GM18517 (cell line): Measurements from ENCODE around the gene NSUN4.
"Not testable (repeated sequence)": the region's sequence is repeated elsewhere in the genome, so short reads cannot be mapped to it uniquely, and the experiment has no call there.

ENCODE experiments used
- ATAC-seq: cut with Tn5 transposase; IDR thresholded peaks from one replicate; pipeline ENCODE4 v1.9.1; 2021; ENCODE audit warnings: mild to moderate bottlenecking, moderate library complexity; ENCODE audit not compliant: unreplicated experiment

The NSUN4 gene

DNA sequence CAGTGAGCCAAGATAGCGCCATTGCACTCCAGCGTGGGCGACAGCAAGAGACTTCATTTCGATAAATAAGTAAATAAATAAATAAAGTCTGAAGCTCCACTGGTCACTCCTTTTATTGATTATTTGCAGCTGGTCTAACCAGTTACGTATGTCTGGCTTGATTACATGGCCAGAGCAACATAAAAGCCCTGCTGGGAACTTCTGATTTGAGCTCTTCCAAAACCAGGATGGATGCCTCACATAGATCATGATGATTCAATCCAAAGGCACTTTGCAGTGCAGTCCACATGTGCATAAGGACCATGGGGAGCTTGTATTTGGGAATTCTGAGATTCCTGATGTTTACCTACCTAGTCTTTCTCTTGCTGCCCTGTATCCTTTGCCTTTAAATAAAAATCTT is 24.0 kb downstream of the NSUN4 start:
- ATAC-seq: no peak

DNA sequence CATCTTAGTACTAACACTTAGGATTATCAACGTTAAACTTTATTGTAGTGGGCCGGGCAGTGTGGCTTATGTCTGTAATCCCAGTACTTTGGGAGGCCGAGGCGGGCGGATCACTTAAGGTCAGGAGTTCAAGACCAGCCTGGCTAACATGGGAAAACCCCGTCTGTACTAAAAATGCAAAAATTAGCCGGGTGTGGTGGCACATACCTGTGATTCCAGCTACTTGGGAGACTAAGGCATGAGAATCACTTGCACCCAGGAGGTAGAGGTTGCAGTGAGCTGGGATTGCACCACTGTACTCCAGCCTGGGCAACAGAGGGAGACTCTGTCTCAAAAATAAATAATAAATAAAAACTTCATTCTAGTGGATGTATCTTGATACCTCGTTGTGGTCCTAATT is 25.2 kb downstream of the NSUN4 start:
- ATAC-seq: not testable (repeated sequence)

DNA sequence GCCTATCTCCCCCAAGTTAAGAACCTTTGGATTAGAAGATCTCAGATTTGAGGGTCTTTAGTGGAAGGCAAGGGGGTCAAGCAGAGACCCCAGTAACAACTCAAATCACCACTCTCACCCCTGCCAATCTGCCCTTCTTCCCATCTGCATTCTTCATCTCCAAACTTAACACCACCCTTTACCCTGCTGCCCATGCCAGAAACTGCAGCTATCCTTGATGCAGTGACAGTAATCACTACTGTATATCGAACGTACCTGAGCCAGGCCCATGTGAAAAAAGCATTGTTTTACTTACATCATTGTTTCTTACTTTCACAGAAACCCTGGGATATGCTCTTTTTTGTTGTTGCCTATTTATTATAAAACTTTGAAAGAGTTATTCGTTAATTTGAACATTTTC is 26.5 kb downstream of the NSUN4 start:
- no peak for ATAC-seq

DNA sequence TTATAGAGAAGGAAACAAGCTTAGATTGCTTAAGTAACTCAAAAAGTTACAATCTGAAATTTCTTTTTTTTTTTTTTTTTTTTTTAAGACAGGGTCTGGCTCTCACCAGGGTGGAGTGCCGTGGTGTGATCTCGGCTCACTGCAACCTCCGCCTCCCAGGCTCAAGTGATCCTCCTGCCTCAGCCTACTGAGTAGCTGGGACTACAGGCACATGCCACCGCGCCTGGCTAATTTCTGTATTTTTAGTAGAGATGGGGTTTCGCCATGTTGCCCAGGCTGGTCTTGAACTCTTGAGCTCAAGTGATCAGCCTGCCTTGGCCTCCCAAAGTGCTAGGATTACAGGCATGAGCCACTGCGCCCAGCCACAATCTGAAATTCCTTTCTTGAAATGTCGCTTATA is 27.1 kb downstream of the NSUN4 start:
- not testable (repeated sequence) for ATAC-seq

DNA sequence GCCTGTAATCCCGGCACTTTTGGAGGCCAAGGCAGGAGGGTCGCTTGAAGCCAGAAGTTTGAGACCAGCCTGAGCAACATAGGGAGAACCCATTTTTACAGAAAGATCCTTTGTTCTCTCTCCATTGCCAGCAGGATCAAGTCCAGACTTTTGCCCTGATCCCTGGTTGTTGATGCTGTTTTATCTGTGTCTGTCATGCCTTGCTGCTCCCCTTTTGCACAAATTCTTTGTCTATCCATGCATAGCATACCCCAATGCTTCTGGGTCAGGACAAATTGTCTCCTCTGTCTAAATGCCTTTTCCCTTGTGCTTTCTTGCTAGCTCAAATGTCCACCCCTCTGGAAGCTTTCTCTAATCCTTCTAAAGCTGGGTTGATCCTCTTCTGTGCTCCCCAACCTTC is 28.2 kb downstream of the NSUN4 start:
- no peak for ATAC-seq

DNA sequence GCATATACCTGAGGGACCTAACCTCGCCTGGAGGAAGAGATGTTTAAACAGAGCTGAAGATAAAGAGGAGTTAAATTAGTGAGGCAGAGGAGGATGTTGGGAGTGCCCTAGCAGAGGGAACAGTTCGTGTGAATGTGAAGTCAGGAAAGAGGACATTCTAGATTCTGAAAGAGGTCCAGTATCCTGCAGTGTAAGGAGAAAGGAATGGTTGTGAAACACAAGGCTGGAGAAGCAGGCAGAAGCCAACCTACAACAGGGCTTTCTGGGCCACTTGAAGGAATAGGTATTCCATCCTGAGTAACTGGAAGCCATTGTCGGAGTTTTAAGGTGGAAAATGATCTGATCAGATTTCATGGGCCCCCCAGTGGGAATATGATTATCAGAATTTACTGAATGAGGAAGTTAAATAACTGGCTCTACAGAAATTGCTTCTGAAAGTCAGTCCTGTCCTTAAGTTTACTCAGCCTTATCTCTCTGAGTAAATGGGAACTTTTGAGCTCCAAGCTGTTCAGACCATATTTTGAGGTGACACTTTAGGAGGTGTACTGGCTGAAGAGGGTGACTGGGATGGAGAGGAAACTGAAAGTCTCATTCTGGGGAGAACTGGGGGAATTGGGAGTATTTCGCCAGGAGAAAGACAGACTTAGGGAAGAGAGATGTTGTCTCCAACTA is 29.1 kb downstream of the NSUN4 start:
- no peak for ATAC-seq

DNA sequence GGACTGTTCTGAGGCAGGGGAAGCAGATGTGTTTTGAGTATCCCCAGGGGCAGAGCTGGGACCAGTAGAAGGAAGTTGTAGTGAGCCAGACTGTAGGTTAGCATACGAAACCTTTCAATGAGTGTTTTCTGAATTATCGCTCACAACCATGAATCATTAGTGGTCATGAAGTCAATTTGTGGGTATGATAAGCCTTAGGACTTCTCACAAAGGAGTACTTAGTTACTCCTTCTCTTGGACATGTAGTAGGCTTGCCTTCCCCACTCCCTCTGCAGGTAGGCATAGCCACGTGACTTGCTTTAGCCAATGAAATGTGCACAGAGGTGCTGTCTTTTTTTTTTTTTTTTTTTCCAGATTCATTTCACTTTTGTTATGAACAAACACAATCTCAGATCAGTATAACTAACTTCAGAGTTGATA is 29.6 kb downstream of the NSUN4 start:
- no peak for ATAC-seq

DNA sequence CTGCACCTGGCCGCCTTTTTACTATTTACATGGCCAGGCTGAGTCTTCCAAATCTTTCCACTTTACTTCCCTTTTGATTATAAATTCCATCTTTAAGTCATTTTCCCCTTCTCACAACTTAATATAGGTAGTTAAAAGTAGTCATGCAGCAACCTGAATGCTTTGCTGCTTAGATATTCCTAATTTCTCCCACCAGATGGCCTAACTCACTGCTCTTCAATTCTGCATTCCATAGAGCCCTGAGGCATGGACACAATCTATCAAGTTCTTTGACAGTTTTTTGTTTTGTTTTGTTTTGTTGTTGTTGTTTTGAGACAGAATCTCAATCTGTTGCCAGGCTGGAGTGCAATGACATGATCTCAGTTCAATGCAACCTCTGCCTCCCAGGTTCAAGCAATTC is 31.8 kb downstream of the NSUN4 start:
- ATAC-seq: no peak

DNA sequence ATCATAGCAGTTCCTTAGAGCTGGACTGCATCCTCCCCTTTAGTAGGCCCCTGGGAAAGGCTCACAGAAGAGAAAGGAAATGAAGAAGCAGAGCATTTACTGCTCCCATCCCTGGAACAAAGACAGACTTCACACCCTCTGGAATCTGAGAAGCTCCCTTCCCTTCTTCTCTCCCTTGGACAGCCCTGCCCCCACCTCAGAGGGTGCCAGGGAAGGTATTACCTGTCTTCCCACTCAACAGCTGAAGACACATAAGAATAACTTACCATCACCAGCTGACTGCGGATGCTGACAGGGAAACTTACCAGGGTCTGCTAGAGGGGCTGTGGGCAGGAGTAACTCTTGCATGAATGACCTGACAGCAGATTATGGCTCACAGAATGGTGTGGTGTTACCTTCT is 39.4 kb downstream of the NSUN4 start:
- no peak for ATAC-seq

DNA sequence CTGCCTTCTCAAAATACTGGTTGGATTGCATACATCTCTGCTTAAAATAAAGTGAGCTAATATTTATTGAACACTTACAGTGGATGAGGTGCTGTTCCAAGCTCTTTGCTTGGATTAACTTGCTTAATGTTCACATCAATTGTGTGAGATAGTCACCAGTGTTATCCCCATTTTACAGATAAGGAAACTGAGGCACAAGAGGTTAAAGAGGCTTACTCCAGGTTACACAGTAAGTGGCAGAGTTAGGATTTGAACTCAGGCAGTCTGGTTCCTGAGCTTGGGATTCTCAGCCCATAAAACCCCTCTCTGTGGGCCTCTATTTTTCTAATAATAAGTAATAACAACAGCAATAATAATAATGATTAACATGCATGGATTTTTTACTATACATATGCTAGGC is 39.9 kb downstream of the NSUN4 start:
- no peak for ATAC-seq

DNA sequence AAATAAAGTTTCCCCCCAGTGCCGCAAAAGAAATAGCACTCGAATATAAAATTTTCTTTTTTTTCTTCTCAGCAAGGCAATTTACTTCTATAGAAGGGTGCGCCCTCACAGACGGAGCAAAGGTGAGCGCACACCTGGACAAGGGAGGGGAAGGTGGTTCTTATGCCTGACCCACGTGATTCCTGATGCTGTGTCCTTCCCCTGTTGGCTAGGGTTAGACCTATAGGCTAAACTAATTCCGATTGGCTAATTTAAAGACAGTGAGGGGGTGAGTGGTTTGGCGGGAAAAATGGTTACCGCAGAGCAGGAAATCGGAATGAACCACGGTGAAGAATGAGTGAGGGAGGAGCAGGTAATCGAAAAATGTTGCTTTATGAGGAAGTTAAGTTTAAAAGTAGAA is 52.9 kb downstream of the NSUN4 start:
- ATAC-seq: no peak

DNA sequence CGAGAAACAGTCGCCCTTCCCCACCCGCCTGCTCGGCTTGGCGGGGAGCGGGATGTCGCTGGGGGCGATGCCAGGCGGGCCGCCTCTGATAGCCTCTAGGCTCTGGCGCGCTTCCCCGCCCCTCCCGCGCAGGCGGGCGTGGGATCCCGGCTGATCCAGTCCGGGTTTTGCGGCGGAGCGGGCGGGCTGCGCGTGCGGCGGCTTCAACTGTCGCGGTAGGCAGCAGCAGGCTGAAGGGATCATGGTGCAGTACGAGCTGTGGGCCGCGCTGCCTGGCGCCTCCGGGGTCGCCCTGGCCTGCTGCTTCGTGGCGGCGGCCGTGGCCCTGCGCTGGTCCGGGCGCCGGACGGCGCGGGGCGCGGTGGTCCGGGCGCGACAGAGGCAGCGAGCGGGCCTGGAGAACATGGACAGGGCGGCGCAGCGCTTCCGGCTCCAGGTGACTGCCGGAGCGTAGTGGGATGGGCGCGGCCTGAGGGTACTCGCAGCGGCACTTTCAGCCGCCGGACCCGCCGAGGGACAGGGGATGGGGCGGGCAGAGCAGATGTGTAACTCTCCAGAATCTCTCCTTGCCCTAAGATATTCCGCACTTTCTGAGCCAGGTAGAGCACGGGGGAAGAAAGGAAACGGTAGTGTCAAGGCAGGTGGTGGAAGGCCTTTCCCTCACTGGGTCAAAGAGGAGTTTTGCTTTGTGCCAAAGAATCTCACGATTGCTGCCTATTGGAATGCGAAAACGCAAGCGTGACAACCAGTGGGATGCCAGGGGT is 53.7 kb downstream of the NSUN4 start, which contains the start of gene FAAH:
Gene FAAH (plus strand): TSS at position 210 of the 764 bp plus-strand sequence. CDS start 32 bp downstream, at position 242.
- no peak for ATAC-seq

DNA sequence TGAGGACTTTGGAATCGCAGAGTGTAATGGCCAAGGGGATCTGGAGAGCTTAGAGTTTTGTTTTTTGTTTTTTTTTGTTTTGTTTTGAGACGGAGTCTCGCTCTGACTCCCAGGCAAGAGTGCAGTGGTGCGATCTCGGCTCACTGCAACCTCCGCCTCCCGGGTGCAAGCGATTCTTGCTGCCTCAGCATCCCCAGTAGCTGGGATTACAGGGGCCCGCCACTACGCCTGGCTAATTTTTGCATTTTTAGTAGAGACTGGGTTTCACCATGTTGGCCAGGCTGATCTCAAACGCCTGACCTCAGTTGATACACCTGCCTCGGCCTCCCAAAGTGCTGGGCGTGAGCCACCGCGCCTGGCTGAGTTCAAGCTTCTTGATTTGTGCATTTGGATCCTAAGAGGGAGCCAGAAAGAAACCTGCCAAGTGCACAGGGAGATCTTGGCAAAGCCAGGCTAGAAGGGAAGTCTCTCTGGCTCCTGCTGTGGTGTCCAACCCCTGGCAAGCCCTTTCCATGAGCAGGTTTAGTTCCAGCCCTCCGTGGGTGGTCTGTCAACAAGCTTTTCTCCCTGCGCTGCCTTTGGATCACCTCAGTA is 54.4 kb downstream of the NSUN4 start:
- no peak for ATAC-seq

DNA sequence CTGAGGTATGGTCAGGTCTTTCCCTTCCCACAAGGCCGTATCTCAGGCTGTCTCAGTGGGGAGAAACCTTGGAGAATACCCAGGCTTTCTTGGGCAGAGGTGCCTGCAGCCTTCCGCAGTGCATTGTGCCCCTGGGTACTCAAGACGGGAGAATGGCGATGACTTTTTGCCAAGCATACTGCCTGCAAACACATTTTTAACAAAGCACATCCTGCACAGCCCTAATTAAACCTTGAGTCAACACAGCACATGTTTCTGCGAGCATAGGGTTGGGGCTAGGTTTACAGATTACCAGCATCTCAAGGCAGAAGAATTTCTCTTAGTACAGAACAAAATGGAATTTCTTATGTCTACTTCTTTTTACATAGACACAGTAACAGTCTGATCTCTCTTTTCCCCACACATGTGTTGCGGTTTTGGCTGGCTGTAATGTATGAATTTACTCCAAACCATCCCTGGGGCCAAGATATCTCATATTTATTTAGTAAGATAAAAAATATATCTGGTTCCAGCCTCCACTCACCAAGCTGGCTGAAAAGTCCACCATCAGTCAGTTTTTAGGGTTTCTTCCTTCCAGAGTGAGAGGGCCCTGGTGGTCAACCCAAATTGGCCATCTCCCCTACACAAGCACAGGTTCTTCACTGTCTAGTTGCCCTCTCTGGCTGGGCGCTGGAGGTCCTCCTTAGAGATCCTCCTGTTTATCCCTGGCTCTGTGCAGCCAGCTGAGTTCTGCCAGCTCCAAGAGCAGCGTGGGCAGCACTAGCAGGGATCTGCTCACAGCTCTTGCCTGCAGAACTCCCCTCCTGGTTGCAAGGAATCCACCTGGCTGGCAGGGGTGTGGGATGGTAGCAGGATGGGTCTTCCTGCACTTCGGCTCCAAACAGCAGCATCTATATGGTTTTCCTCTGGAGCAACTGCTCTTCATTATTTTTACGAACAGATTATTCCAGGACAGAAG is 56.1 kb downstream of the NSUN4 start:
- ATAC-seq: no peak

DNA sequence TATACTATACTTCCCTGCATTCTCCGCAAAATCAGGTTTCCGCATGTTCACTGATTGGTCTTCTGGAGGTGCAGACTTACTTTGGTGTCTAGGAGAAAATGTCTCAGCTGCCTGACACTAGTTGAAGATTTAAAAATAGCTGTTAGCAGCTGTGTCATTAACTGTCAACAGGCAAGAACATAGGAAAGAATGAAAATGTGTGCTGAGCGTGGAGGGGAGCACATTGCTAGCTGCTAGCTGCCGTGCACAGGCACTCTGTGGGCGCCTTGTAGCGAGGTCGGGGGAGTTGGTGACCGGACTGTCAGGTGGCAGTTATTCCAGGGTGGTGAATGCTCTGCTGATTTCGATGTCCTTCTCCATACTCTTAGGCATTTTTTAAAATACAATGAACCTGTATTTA is 58.7 kb downstream of the NSUN4 start:
- no peak for ATAC-seq

DNA sequence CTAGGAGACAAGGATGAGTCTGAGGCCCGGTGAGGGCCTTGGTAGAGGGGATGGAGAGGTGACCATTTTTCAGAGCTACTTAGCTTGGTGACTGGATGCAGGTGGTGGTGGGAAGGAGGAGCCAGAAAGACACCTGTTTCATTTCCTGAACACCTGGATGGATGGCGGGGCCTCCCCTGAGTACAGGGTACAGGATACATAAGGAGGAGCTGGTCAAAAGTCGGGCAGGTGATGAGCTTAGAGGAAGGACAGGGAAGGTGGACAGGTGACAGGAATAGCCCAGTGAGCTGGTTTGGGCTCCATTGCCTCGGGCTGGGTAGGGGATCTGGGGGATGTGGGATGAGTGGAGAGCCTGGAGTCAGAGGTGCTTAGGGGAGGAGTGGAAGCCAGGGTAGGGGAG is 59.8 kb downstream of the NSUN4 start:
- no peak for ATAC-seq

DNA sequence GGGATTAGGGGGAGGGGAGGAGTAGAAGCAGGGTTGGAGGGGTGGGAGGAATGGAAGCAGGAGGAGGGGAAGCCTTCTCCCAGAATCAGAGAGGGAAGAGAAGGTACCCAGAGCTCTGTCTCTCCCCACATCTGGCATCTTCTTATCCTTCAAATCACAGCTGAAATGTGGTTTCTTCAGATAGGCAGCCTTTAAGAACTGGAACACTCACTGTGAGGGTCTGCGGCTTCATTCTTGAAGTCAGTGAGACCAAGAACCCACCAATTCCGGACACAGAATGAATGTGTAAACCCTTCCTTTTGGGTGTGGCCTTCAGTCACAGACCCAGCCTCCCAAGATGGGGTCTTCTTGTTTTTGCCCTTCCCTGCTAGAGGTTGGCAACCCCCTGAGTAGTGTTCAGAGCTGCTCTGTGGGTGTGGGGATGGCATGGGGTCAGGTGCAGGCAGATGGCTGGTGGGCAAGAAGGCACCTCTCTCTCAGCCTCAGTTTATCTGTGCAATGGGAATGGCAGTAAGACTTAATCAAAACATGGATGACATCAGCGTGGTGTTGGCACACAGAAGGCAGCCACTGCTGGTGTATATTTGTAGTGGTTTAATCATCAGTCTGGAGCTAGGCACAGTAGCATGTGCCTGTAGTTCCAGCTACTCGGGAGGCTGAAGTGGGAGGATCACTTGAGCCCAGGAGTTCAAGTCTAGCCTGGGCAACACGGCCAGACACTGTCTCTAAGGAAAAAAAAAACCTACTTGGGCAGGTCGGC is 60.7 kb downstream of the NSUN4 start:
- no peak for ATAC-seq

DNA sequence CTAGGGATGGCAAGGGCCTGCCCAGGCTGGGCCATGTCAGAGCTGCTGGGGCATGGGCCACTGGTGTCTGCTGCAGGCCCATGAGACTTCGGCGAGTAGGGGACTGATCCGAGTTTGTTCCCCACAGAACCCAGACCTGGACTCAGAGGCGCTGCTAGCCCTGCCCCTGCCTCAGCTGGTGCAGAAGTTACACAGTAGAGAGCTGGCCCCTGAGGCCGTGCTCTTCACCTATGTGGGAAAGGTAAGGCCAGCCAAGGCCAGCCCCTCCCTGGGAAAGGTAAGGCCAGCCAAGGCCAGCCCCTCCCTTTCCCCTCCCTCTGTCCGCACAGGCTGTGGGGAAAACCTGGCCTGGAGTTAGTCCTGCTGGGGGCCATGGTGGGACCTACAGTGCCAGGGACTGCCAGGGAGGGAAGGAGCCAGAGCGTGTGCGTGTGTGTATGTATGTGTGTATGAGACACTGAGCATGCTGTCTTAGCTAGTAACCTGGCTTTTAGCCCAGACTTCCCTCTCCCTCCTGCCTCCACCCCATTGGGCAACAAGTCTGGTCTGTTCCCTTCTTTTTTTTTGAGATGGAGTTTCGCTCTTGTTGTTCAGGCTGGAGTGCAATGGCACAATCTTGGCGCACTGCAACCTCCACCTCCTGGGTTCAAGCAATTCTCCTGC is 61.5 kb downstream of the NSUN4 start:
- no peak for ATAC-seq

DNA sequence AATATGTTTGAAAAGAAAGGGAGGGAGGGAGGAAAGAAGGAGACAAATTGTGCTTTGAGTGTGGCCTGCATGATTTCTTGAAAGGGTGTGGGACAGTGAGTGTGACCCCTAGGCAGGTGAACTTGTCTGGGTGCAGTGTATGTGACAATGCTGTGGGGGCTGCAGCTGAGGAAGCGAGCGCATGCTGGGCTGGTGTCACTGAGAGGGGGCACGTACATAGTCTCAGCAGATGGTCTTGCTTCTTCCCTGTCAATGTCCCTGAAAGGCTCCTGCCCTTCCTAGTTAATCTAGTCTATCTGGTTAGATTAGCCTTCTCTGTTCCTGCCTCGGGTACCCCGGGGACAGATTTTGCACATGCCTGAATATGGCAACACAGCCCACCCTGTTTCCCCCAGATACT is 63.3 kb downstream of the NSUN4 start:
- no peak for ATAC-seq
